Hippocampal formation (tissue), 2 donors: Measurements from ENCODE around the gene SLC5A5.
"Not testable (repeated sequence)": the region's sequence is repeated elsewhere in the genome, so short reads cannot be mapped to it uniquely, and the experiment has no call there.

Experiments
- DNase-seq, 2 donors: peaks; one replicate each; lab custom pipeline; 2025; lab: John Stamatoyannopoulos, UW

The SLC5A5 gene

DNA sequence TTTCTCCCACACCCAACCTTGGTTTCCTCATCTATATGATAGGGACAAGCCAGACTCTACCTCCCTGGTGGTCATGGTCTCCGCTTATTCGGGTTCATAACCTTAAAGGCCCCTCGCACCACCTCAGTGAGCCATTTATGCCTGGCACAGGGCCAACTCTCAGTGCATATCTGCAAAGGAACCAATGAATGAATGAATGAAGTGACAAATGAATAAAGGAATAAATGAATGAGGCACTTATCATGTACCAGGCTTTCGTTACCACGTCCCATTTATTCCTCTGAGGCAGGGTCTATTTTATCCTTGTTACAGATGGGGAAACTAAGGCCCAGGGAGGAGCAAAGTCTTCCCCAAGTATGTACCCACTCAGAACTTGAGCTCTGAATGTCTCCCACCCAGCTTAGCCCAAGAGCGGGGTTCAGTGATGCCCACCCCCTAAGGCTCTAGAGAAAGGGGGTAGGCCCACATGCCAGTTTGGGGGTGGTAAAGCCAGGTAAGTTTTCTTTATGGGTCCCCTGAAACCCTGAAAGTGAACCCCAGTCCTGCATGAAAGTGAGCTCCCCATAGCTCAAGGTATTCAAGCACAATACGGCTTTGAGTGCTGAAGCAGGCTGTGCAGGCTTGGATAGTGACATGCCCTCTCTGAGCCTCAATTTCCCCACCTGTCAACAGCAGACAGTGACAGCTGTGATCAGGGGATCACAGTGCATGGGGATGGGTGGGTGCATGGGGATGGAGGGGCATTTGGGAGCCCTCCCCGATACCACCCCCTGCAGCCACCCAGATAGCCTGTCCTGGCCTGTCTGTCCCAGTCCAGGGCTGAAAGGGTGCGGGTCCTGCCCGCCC lies 490 bp upstream of the SLC5A5 start:
- no peak for DNase-seq

DNA sequence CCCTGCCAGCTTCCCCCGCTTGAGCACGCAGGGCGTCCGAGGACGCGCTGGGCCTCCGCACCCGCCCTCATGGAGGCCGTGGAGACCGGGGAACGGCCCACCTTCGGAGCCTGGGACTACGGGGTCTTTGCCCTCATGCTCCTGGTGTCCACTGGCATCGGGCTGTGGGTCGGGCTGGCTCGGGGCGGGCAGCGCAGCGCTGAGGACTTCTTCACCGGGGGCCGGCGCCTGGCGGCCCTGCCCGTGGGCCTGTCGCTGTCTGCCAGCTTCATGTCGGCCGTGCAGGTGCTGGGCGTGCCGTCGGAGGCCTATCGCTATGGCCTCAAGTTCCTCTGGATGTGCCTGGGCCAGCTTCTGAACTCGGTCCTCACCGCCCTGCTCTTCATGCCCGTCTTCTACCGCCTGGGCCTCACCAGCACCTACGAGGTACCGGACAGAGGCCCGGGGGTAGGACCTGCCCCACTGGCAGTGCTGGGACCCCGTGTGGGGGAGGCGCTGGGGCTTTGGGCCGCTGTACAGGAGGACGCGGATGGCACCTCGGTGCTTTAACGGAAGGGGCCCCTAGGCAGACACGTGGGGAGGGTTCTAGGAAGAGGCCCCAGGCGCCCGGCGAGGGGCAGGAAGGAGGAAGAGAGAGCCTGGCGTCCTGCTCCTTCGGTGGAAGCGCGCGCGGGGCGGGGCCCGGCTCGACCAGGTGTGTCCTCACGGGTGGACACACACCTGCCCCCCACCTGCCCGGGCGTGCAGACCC lies 681 bp downstream of the SLC5A5 start:
- DNase-seq, result no peak

DNA sequence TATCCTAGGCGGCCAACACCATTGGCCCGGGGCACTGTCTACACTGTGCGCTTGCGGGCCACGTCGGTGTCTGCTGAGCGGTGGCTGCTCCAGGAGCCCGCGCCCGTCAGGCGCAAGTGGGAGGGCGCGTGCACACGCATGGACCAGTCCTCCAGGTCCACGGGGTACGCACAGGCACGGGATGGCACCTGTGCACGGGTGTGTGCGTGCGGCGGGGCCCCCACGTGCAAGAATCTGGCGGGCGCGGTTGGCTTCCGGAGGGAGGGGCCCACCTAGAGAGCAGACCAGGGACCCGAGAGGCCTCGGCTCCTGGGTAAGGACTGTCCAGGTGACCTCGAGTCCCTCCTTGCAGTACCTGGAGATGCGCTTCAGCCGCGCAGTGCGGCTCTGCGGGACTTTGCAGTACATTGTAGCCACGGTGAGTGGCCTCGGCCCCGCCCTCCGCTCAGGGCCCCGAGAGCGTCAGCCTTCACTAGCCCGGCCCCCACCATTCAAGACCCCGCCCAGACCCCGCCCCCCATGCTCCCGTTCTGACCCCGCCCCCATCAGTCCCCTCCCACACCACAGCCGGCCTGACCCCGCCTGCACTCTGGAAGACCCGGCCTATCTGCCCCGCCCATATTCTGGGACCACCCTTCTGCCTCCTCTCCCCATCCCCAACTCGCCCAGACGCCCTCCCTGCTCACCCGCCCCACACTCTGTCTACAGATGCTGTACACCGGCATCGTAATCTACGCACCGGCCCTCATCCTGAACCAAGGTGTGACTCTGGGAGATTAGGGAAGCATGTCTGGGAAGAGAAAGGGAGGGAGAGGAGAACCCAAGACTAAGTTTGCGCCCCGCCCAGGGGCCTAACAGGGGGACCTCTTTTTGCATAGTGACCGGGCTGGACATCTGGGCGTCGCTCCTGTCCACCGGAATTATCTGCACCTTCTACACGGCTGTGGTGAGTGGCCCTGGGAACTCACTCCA lies 2.3 kb downstream of the SLC5A5 start:
- no peak for DNase-seq

DNA sequence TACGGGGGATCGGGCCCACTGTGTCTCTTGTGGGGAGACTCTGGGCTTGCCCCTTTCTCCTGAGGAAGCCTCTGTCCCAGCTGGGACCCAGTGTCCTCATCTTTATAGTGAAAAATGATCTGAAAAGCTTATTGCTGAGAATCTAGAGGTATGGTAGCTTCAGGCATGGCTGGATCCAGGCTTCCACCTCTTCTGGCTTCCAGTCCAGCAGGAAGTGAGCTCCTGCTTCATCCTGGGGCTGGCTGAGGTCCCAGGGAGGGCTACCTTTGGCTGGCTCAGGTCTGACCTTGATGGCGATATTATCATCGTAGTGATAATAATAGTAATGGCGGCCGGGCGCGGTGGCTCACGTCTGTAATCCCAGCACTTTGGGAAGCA lies 3.0 kb downstream of the SLC5A5 start:
- DNase-seq, result no peak

DNA sequence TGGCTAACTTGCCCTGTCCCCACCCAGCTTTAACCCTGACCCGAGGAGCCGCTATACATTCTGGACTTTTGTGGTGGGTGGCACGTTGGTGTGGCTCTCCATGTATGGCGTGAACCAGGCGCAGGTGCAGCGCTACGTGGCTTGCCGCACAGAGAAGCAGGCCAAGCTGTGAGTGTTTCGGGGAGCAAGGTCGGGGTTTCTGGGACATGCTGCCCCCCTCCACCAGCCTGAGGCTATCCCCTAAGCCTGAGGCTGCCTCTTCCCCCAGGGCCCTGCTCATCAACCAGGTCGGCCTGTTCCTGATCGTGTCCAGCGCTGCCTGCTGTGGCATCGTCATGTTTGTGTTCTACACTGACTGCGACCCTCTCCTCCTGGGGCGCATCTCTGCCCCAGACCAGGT lies 6.0 kb downstream of the SLC5A5 start:
- no peak for DNase-seq

DNA sequence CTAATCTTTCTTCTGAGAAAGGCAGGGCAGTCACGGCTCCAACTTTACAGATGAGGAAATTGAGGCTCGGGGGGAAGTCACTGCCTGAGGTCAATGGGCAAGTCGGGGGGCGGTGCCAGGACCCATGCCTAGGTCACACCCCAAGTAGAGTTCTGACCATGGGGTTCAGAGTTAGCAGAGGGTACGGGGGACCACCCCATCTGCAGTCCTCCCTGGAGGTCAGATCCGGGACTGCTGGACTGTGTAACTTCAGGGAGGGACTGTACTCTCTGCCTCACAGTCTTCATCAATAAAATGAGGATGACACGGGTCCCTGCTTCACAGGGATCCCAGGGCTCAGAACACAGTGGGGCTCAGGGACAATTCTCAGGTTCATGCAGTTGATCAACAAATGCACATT lies 7.7 kb downstream of the SLC5A5 start:
- DNase-seq, result no peak

DNA sequence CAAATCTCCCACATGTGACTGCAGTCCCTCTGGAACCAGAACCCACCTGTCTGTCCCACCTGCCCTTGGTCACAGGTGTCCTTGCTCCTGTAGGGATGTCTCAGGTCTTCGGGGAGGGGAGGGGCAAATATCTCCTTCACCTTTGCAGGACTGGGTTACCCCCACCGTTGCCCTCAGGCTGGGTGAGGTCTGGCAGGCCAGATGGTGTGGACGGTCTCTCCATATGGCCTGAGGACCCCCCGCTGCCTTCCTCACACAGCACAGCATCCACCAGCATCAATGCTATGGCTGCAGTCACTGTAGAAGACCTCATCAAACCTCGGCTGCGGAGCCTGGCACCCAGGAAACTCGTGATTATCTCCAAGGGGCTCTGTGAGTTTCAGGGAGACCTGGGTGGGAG lies 10.0 kb downstream of the SLC5A5 start:
- DNase-seq, result no peak

DNA sequence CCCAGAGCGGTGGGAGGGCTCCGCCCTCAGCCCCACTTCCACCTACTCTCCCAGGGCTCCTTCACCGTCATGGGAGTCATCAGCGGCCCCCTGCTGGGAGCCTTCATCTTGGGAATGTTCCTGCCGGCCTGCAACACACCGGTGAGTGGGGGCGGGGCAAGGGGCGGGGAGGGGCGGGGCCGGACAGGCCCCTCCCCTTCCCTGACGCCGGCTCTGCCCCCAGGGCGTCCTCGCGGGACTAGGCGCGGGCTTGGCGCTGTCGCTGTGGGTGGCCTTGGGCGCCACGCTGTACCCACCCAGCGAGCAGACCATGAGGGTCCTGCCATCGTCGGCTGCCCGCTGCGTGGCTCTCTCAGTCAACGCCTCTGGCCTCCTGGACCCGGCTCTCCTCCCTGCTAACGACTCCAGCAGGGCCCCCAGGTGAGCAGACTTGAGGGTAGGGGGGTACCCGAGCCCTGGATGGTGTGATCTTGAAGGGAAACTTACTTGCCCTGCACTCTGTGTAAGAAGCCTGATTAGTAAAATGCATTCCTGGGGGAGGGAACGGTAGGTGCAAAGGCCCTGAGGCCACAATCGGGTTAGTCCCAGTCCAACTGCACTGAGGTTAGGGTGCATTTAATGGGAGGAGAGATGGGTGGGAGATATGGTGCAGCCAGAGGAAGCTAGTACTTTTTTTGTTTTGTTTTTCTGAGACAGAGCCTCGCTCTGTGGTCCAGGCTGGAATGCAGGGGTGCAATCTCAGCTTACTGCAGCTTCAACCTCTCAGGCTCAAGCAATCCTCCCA lies 12.1 kb downstream of the SLC5A5 start:
- no peak for DNase-seq

DNA sequence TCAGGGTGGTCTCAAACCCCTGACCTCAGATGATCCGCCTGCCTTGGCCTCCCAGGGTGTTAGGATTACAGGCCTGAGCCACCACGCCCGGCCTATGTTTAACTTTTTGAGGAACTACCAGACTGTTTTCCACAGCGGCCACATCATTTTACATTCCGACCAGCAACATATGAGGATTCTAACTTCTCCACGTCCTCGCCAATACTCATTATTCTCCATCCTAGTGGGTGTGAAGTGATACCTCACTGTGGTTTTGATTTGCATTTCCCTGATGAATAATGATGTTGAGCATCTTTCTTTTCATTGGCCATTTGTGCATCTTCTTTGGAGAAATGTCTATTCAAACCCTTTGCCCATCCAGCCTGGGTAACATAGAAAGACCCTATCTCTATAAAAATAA lies 14.8 kb downstream of the SLC5A5 start:
- DNase-seq, result no peak

DNA sequence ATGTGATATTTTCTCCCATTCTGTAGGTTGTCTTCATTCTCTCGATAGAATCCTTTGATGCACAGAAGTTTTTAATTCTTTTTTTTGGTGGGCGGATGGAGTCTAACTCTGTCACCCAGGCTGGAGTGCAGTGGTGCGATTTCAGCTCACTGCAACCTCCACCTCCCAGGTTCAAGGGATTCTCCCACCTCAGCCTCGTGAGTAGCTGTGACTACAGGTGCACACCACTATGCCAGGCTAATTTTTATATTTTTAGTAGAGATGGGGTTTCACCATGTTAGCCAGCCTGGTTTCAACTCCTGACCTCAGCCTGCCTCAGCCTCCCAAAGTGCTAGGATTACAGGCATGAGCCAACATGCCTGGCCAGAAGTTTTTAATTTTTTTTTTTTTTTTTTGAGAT lies 15.5 kb downstream of the SLC5A5 start:
- not testable (repeated sequence) for DNase-seq

DNA sequence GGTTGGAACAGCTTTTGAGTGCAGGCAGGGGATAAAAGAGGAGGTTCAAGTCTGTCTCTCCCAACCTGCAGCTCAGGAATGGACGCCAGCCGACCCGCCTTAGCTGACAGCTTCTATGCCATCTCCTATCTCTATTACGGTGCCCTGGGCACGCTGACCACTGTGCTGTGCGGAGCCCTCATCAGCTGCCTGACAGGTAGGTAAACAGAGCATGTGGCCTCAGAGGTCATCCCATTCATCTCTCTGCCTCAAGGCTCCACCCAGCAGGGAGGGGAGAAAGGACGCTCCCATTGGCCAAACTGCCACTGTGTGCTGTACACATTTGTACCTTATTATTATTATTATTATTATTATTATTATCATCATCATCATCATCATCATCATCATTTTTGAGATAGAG lies 16.5 kb downstream of the SLC5A5 start:
- DNase-seq, result no peak

DNA sequence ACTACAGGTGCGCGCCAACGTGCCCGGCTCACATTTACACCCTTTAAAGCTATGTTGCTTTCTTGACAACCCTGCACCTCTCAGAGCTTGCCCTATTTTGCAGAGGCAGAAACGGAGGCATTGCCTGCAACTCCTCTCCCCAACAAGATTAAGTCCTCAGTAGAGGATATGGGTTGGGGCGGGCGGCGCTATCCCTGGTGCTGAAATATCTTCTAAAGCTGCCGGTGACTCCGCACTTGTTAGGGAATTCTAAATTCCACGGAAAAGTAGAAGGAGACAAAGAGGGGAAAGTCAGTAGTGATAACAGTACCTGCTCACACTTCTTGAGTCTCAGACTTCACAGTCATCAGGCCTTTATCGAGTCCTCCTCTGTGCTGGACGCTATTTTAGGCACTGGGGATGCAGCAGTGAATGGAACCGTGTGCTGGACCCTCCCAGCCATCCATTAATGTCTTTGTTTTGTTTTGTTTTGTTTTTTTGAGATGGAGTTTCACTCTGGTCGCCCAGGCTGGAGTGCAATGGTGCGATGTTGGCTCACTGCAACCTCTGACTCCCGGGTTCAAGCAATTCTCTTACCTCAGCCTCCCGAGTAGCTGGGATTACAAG lies 18.0 kb downstream of the SLC5A5 start:
- DNase-seq, result no peak

DNA sequence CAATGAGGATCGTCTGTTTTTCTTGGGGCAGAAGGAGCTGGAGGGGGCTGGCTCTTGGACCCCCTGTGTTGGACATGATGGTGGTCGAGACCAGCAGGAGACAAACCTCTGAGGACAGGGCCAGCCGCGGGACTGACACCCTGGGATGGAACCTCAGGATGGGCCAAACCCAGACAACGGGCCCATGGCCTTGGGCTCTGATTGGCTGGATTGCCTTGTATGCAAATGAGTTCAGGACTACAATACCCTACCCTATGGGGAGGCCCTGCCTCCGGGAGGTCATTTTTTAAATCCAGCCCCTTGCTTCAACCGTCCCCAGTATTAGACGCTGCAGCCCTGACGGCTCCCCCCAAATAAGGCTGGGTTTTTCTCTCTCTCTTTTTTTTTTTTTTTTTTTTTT lies 22.0 kb downstream of the SLC5A5 start:
- DNase-seq, result no peak

DNA sequence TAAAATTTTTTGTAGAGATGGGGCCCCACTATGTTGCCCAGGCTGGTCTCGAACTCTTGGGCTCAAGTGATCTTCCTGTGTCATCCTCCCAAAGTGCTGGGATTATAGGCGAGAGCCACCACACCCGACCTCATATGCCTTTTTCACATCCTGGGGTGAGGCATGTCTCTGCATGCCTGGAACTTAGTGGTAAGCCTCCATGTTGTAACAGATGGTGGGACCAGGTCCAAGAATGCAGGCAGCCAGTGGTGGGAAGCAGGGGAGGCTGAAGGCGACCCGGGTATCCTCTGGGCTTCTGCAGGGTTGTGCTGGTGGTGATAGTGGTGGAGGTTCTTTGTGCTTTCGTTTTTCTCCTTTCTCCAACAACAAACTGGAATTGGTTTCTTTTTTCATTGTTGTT lies 31.0 kb downstream of the SLC5A5 start:
- DNase-seq, result no peak

DNA sequence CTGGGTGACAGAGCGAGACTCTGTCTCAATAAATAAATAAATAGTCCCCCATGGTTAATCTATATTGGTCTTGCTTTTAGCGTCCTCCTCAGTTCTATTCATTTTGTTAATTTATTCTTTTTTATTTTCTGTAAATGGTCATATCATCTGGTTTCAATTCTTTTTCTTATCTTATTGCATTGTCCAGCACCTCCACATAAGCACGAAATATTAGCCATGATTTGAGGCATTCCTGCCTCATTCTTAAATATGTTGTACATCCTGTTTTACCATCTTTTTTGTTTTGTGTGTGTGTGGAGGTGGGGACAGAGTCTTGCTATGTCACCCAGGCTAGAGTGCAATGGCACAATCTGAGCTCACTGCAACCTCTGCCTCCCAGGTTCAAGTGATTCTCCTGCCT lies 36.5 kb downstream of the SLC5A5 start:
- no peak for DNase-seq

DNA sequence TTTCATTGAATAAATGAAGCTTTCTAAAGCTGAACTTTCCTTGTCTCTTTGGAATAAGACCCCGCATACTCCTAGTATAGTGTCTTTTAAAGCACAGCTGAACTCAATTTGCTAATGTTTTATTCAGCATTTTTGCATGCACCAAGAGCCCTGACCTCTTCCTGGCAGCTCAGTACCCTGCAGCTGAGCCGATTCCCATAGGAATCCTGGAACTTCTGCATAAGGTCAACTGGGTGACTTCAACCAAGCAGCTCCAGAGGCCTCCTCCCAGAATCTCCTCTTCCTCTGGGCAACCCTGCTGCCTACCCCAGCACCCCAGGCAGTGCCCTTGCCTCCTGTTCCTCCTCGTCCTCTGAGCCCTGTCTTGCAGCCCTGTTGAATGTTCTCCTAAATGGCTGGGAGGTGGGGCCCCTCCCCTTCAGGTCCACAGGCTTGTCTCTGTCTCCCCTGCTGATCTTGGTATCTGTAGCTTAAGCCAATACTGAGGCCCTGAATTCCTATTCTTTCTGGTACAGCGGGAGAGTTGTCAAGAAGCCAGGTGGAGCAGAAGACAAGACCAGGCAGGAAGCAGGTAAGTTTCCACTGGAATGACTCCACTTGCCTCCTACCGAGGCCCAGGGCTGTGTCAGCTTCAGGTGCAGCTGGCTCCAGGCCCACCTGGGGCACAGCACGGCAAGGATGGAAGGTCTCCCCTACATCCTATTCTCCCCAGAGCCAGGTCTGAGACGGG lies 37.4 kb downstream of the SLC5A5 start:
- DNase-seq, result no peak

DNA sequence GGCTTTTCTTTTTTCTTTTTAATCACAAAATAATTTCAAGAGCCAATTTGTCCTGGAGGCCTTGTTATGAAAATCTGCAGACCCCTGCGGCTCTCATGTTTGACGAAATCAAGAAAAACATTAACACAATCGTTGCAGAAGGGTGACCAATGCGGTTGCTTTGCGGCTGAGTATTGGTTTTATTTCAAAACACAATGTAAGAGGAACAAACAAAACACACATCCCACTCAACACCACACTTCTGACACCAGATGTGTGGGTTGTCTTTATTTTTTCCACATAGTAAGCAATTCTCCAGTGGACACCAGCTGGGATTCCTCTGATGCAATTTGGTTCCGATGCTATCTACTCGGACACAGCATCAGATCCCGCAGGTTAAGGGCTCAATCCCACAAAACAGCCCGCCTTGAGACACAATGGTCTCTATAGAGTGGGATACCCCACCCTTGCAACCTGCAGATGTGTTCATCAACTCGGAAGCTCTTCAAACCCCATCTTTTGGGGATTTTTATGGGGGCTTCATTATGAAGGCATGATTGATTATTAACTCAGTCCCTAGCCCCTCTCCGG lies 39.1 kb downstream of the SLC5A5 start:
- DNase-seq, result no peak

DNA sequence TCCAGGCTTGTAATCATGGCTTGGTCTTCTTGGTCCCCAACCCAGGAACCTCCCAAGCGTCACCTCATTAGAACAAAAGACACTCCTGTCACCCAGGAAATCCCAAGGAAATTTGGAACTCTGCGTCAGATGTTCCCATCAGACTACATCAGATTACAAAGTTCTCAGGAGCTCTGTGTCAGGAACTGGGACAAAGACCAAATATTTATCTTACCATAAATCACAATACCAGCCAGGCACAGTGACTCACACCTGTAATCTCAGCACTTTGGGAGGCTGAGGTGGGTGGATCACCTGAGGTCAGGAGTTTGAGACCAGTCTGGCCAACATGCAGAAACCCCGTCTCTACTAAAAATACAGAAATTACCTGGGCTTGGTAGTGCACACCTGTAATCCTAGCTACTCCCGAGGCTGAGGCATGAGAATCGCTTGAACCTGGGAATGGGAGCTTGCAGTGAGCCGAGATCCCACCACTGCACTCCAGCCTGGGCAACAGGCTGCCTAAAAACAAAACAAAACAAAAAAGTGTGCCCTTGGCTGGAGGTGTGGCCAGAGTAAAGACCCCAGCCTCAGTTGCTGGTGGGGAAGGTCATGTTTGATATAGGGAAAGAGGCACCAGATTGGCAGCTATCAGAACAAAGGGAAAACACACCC lies 44.3 kb downstream of the SLC5A5 start:
- DNase-seq, result no peak

DNA sequence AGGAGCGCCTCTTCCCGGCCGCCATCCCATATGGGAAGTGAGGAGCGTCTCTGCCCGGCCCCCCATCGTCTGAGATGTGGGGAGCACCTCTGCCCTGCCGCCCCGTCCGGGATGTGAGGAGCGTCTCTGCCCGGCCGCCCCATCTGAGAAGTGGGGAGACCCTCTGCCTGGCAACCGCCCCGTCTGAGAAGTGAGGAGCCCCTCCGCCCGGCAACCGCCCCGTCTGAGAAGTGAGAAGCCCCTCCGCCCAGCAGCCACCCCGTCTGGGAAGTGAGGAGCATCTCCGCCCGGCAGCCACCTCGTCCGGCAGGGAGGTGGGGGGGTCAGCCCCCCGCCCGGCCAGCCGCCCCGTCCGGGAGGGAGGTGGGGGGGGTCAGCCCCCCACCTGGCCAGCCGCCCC lies 46.4 kb downstream of the SLC5A5 start:
- not testable (repeated sequence) for DNase-seq
